H9 (cell line): ENCODE results near the gene TBC1D22A. TPM values are rescaled to one million over a fixed set of nuclear protein-coding genes. Genes with fewer than 3 reads are reported as not detected.
"Not testable (repeated sequence)": the region's sequence is repeated elsewhere in the genome, so short reads cannot be mapped to it uniquely, and the experiment has no call there.

Experiments used
- DNase-seq: peaks from one replicate; pipeline ENCODE4 v3.0.0-alpha.2; 2017
- H2AFZ ChIP-seq: one replicate; pipeline ENCODE4 v1.6.1; 2013; ENCODE audit warnings: mild to moderate bottlenecking, low read length, control low read depth, moderate library complexity
- H2AK5ac ChIP-seq: 2 replicates; pipeline ENCODE4 v1.6.1; 2013; ENCODE audit warnings: low read length, control low read depth, mixed read lengths; ENCODE audit not compliant: insufficient read length
- H2BK120ac ChIP-seq: one replicate; pipeline ENCODE4 v1.6.1; 2013; ENCODE audit warnings: low read depth, mild to moderate bottlenecking, low read length, control low read depth, inconsistent platforms; ENCODE audit not compliant: poor library complexity, severe bottlenecking
- H2BK12ac ChIP-seq: 2 replicates; pipeline ENCODE4 v1.6.1; 2013; ENCODE audit warnings: low read length, control low read depth, mixed read lengths, low read depth; ENCODE audit not compliant: insufficient read length
- H2BK15ac ChIP-seq: 2 replicates; pipeline ENCODE4 v1.6.1; 2013; ENCODE audit warnings: low read depth, low read length, control low read depth
- H2BK20ac ChIP-seq: one replicate; pipeline ENCODE4 v1.6.1; 2013; ENCODE audit warnings: low read depth, mild to moderate bottlenecking, low read length, control low read depth, inconsistent platforms; ENCODE audit not compliant: poor library complexity, severe bottlenecking
- H2BK5ac ChIP-seq: 2 replicates; pipeline ENCODE4 v1.6.1; 2013; ENCODE audit warnings: low read length, control low read depth, mixed read lengths; ENCODE audit not compliant: insufficient read length
- H3K14ac ChIP-seq: 2 replicates; pipeline ENCODE4 v1.6.1; 2013; ENCODE audit warnings: low read length, control low read depth; ENCODE audit not compliant: insufficient read depth
- H3K18ac ChIP-seq: 2 replicates; pipeline ENCODE4 v1.6.1; 2013; ENCODE audit warnings: low read depth, mild to moderate bottlenecking, mixed read lengths, low read length, control low read depth; ENCODE audit not compliant: insufficient read length
- H3K23ac ChIP-seq: 2 replicates; pipeline ENCODE4 v1.6.1; 2013; ENCODE audit warnings: low read length, control low read depth, mixed read lengths, low read depth; ENCODE audit not compliant: insufficient read length
- H3K23me2 ChIP-seq: 2 replicates; pipeline ENCODE4 v1.6.1; 2013; ENCODE audit warnings: low read depth, mild to moderate bottlenecking, mixed read lengths, low read length, control low read depth; ENCODE audit not compliant: insufficient read length, poor library complexity, severe bottlenecking
- H3K27ac ChIP-seq: 2 replicates; pipeline ENCODE4 v1.5.1; 2013; ENCODE audit warnings: low read length, control low read depth, mixed read lengths, low read depth; ENCODE audit not compliant: insufficient read length
- H3K27me3 ChIP-seq: 2 replicates; pipeline ENCODE4 v1.6.1; 2013; ENCODE audit warnings: low read length, control low read depth, inconsistent platforms; ENCODE audit not compliant: insufficient read depth
- H3K4ac ChIP-seq: 2 replicates; pipeline ENCODE4 v1.6.1; 2013; ENCODE audit warnings: low read depth, mild to moderate bottlenecking, control low read depth, inconsistent platforms, low read length, moderate library complexity
- H3K4me1 ChIP-seq: 2 replicates; pipeline ENCODE4 v1.6.1; 2013; ENCODE audit warnings: low read length, control low read depth, inconsistent platforms; ENCODE audit not compliant: insufficient read depth
- H3K4me2 ChIP-seq: 2 replicates; pipeline ENCODE4 v1.6.1; 2013; ENCODE audit warnings: low read length, control low read depth, mixed read lengths; ENCODE audit not compliant: insufficient read length, insufficient read depth
- H3K56ac ChIP-seq: 2 replicates; pipeline ENCODE4 v1.6.1; 2013; ENCODE audit warnings: low read depth, mild to moderate bottlenecking, mixed read lengths, low read length, control low read depth; ENCODE audit not compliant: insufficient read length
- H3K79me1 ChIP-seq: 2 replicates; pipeline ENCODE4 v1.6.1; 2013; ENCODE audit warnings: low read depth, mild to moderate bottlenecking, moderate library complexity, low read length, control low read depth, inconsistent platforms; ENCODE audit not compliant: insufficient read depth, poor library complexity, severe bottlenecking
- H3K79me2 ChIP-seq: 2 replicates; pipeline ENCODE4 v1.6.1; 2013; ENCODE audit warnings: low read length, control low read depth, inconsistent platforms; ENCODE audit not compliant: insufficient read depth
- H3K9ac ChIP-seq: 2 replicates; pipeline ENCODE4 v1.6.1; 2013; ENCODE audit warnings: low read length, control low read depth, mixed read lengths; ENCODE audit not compliant: insufficient read length; ENCODE audit errors: extremely low read depth
- H3K9me3 ChIP-seq: one replicate; pipeline ENCODE4 v1.6.1; 2013; ENCODE audit warnings: low read depth, low read length, inconsistent platforms; ENCODE audit not compliant: control insufficient read depth
- H3T11ph ChIP-seq: one replicate; pipeline ENCODE4 v1.6.1; 2013; ENCODE audit warnings: mild to moderate bottlenecking, low read length, control low read depth, inconsistent platforms
- H4K20me1 ChIP-seq: one replicate; pipeline ENCODE4 v1.6.1; 2013; ENCODE audit not compliant: control insufficient read depth, insufficient read length, insufficient read depth
- H4K5ac ChIP-seq: 2 replicates; pipeline ENCODE4 v1.6.1; 2013; ENCODE audit warnings: low read depth, mild to moderate bottlenecking, mixed read lengths, low read length, control low read depth; ENCODE audit not compliant: insufficient read length
- H4K8ac ChIP-seq: replicated peaks from 2 replicates; pipeline ENCODE4 v1.6.1; 2013; ENCODE audit warnings: low read length, control low read depth, mixed read lengths, low read depth; ENCODE audit not compliant: insufficient read length
- H4K91ac ChIP-seq: 2 replicates; pipeline ENCODE4 v1.6.1; 2013; ENCODE audit warnings: low read depth, mild to moderate bottlenecking, moderate library complexity, mixed read lengths, low read length, control low read depth; ENCODE audit not compliant: insufficient read length
- H3K27ac Mint-ChIP-seq, 3 experiments: 2 replicates in 2 of 3; 3 replicates in 1 of 3; pipeline ENCODE4 v1.8.0; 2020 to 2021; ENCODE audit warnings: mixed read lengths in 3 of 3, mild to moderate bottlenecking in 1 of 3, moderate library complexity in 1 of 3
- H3K27me3 Mint-ChIP-seq: 2 replicates; pipeline ENCODE4 v1.8.0; 2021; ENCODE audit warnings: low read depth, mild to moderate bottlenecking, moderate library complexity, mixed read lengths
- H3K36me3 Mint-ChIP-seq, 3 experiments: 2 replicates in 2 of 3; 3 replicates in 1 of 3; pipeline ENCODE4 v1.8.0; 2020 to 2021; ENCODE audit warnings: low read depth in 3 of 3, mixed read lengths in 3 of 3; ENCODE audit not compliant: insufficient read depth in 1 of 3
- H3K4me1 Mint-ChIP-seq, 2 experiments: 2 replicates each; pipeline ENCODE4 v1.8.0; 2020; ENCODE audit warnings: mixed read lengths in 2 of 2
- H3K4me3 Mint-ChIP-seq, 2 experiments: 2 replicates in 1 of 2; 3 replicates in 1 of 2; pipeline ENCODE4 v1.8.0; 2020 to 2021; ENCODE audit warnings: mild to moderate bottlenecking in 2 of 2, mixed read lengths in 2 of 2, moderate library complexity in 1 of 2
- H3K9me3 Mint-ChIP-seq, 2 experiments: 2 replicates in 1 of 2; 3 replicates in 1 of 2; pipeline ENCODE4 v1.8.0; 2020; ENCODE audit warnings: mild to moderate bottlenecking in 2 of 2, mixed read lengths in 2 of 2, moderate library complexity in 1 of 2
- CTCF ChIP-seq: fragments of 200-600 bp; sonication (generic); conservative IDR thresholded peaks from 3 replicates; pipeline ENCODE4 v1.8.0; 2021; ENCODE audit warnings: antibody characterized with exemption, mild to moderate bottlenecking
- WGBS: extraction: QIAGEN DNeasy Blood & Tissue Kit; methylation state at CpG from one replicate; pipeline ENCODE4 v1.1.7; 2013; ENCODE audit warnings: missing lambda C conversion rate, low lambda C conversion rate, mixed read lengths; ENCODE audit not compliant: insufficient read length; ENCODE audit errors: extremely low coverage; 5-methylcytosine and 5-hydroxymethylcytosine counted together
- total RNA-seq: library from RNA; stranded (reverse); gene quantifications from 2 replicates; pipeline ENCODE4 v1.2.1, GENCODE V29; 2021

TBC1D22A gene
- total RNA-seq, 1 experiment from 2014 or later, result 20.8 TPM

- Histone ChIP-seq H3K23ac (no peak overlapping the region), H4K20me1 (peaks cover 3% of the 10 kb centered on the region), H4K8ac (no peak overlapping the region), H3K56ac (no peak overlapping the region), H3K4ac (no peak overlapping the region; the same call in 1 of the 2 replicates), H3K79me2 (no peaks in the 10 kb centered on the region; the same call in 1 of the 2 replicates), H3K23me2 (no peaks in the 10 kb centered on the region), H2BK15ac (no peak overlapping the region), H3K9ac (no peak overlapping the region), H3K27ac (no peak overlapping the region), H3K4me2 (no peak overlapping the region), H4K5ac (no peak overlapping the region), H3K18ac (no peak overlapping the region), H4K91ac (no peak overlapping the region), H2AFZ (no peak overlapping the region), H3T11ph (no peak overlapping the region), H2BK120ac (no peak overlapping the region), H3K14ac (no peak overlapping the region), H2BK5ac (no peak overlapping the region), H3K9me3 (no peaks in the 10 kb centered on the region), H2BK12ac (no peak overlapping the region), H2AK5ac (no peak overlapping the region), H3K27me3 (no peaks in the 10 kb centered on the region), H3K79me1 (no peaks in the 10 kb centered on the region), H2BK20ac (no peak overlapping the region), H3K4me1 (no peaks in the 10 kb centered on the region)
- H3K36me3 Mint-ChIP-seq, result peaks cover 3 to 9% (median 6%) of the 10 kb centered on the region in 3 experiments
- H3K4me1 Mint-ChIP-seq, result peaks cover 9 to 22% of the 10 kb centered on the region in 2 experiments
- no peaks in the 10 kb centered on the region for H3K9me3 Mint-ChIP-seq
- no peak overlapping the region for H3K4me3 Mint-ChIP-seq
- H3K27me3 Mint-ChIP-seq, result no peaks in the 10 kb centered on the region
- WGBS, result no CpG with 5 or more reads among the region's 15 CpGs
- no peak for DNase-seq
- TF ChIP-seq CTCF, result 0 out of 3 replicates have a peak, but pooled peaks have one; percentile 13
- H3K27ac Mint-ChIP-seq, result peak overlapping the region in 1 of 3 experiments; percentile 3; a peak in 2 of 7 replicates
Observed at GRCh38 chr22:46815896-46816731, 53.7 kb downstream of the TBC1D22A start.

- H2BK12ac ChIP-seq, DNase-seq, H3K18ac ChIP-seq, H4K8ac ChIP-seq, H3K23me2 ChIP-seq, H3K4ac ChIP-seq, H4K20me1 ChIP-seq, H2BK120ac ChIP-seq, H3K56ac ChIP-seq, H2BK20ac ChIP-seq, H3K14ac ChIP-seq, H3K9me3 Mint-ChIP-seq, H2AK5ac ChIP-seq, H2AFZ ChIP-seq, H3K27me3 Mint-ChIP-seq, H3K9ac ChIP-seq, H3K4me2 ChIP-seq, H3K27ac ChIP-seq, H2BK5ac ChIP-seq, H4K91ac ChIP-seq, H3K36me3 Mint-ChIP-seq, H3K23ac ChIP-seq, H3K79me1 ChIP-seq, H3K27ac Mint-ChIP-seq, H4K5ac ChIP-seq, H3K4me3 Mint-ChIP-seq, H3K4me1 ChIP-seq, H3K27me3 ChIP-seq, H3K9me3 ChIP-seq, H2BK15ac ChIP-seq, H3K79me2 ChIP-seq, H3T11ph ChIP-seq: not testable (repeated sequence)
- no CpG with 5 or more reads among the region's 4 CpGs for WGBS
- H3K4me1 Mint-ChIP-seq, result peaks cover 11 to 27% of the 10 kb centered on the region in 2 experiments
Observed at GRCh38 chr22:46817390-46817789, 54.9 kb downstream of the TBC1D22A start.
